Measurements from ENCODE around the gene HOXC12.
A peak's percentile ranks its signal among the peaks of the same experiment; 100 is the strongest.

HOXC12 gene

DNA sequence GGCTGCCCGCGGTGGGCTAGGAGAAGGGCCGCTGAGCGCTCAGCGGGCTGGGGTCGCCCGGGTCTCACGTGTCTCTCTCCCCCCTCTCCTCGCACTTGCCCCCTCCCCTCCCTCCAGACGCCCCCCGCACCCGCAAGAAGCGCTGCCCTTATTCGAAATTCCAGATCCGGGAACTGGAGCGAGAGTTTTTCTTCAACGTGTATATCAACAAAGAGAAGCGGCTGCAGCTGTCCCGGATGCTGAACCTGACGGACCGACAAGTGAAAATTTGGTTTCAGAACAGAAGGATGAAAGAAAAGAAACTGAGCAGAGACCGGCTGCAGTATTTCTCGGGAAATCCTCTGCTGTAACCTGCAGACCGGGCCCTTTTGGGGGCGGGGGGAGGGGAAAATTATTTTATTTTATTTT is 20.4 kb downstream of the HOXC12 start:
- H3K4me1 ChIP-seq (ENCODE audit: control insufficient read depth, insufficient read depth, low read length) = peaks cover 6% of the 10 kb centered on the region; the same call in 1 of the 2 replicates
- no peaks in the 10 kb centered on the region for H3K9me3 ChIP-seq (ENCODE audit: control insufficient read depth, insufficient read depth, low read depth, low read length)
- peaks cover 100% of the 10 kb centered on the region for H3K27me3 ChIP-seq (ENCODE audit: control insufficient read depth, insufficient read depth, low read length)
- H3K4me3 ChIP-seq (ENCODE audit: low read depth, low read length) = no peak overlapping the region
- H3K9ac ChIP-seq (ENCODE audit: low read length) = no peak overlapping the region
- H3K27ac ChIP-seq (ENCODE audit: low read depth, low read length) = no peak overlapping the region
- no peaks in the 10 kb centered on the region for H3K36me3 ChIP-seq (ENCODE audit: control insufficient read depth, insufficient read depth, low read length)

DNA sequence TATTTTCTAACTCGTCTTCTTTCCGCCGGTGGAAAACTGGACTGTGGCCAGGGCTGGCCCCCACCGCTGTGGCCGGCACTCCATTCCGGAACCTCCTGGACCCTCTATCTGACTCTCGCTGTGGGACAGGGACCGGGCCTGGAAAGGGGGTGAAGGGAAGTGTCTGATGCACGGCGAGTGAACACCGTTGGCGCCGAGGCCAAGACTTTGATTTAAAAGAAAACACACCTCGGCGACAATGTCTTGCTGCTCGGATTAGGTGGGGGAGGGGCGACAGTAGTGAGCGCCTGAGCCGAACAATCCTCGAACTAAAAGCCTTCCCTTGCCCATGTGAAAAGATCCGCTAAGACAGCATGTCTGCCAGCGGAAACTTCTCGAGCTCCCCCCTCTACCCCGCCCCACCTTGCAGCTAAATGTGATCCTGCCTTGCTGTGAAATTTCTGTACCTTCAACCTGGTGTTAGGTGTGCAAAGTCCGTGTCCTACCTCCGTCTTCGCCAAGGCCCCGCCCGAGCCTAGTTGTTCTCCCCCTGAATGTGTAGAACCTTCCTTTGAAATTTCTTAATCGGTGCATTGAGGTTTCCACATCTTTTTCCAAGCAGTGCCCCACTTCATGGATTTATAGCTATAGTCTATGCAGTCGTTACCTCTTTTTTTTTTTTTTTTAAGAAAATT is 20.9 kb downstream of the HOXC12 start:
- peaks cover 6% of the 10 kb centered on the region; the same call in 1 of the 2 replicates for H3K4me1 ChIP-seq (ENCODE audit: control insufficient read depth, insufficient read depth, low read length)
- peaks cover 100% of the 10 kb centered on the region for H3K27me3 ChIP-seq (ENCODE audit: control insufficient read depth, insufficient read depth, low read length)
- peak overlapping the region; percentile 29; the same call in 1 of the 2 replicates for H3K4me3 ChIP-seq (ENCODE audit: low read depth, low read length)
- H3K36me3 ChIP-seq (ENCODE audit: control insufficient read depth, insufficient read depth, low read length) = no peaks in the 10 kb centered on the region
- H3K9ac ChIP-seq (ENCODE audit: low read length) = no peak overlapping the region
- H3K9me3 ChIP-seq (ENCODE audit: control insufficient read depth, insufficient read depth, low read depth, low read length) = no peaks in the 10 kb centered on the region
- H3K27ac ChIP-seq (ENCODE audit: low read depth, low read length) = no peak overlapping the region

DNA sequence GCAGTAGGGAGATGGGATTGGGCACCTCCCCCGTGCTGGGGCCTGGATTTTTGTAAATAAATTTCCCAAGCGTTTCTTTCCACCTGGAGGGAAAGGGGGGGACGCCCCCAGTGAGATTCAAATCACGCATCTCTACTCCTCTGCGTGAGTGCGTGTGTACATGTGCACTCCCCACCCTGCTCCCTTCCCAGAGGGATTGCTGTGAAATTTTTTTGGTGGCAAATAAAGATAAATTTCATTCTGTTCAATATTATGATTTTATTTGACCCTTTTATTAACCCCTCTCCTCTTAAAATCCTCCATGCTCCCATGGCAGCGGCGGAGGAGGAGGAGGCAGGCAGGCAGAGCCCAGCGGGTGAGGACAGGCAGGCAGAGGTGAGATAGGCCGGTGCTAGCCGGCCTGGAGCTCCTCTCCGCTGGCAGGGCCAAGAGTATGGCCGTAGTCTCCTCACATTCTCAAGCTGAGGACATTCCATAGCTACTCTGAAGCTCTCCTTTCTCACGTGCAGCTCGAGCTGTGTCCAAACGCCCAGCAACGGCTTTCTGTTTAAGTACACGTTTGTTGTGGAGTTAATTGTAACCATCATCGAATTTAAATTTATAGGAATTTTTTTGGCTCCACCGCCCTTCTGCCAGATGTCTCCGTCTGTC is 21.6 kb downstream of the HOXC12 start:
- Histone ChIP-seq H3K27ac (ENCODE audit: low read depth, low read length) (no peak overlapping the region), H3K4me1 (ENCODE audit: control insufficient read depth, insufficient read depth, low read length) (peaks cover 6% of the 10 kb centered on the region; the same call in 1 of the 2 replicates), H3K9me3 (ENCODE audit: control insufficient read depth, insufficient read depth, low read depth, low read length) (no peaks in the 10 kb centered on the region), H3K27me3 (ENCODE audit: control insufficient read depth, insufficient read depth, low read length) (peaks cover 100% of the 10 kb centered on the region), H3K36me3 (ENCODE audit: control insufficient read depth, insufficient read depth, low read length) (no peaks in the 10 kb centered on the region), H3K9ac (ENCODE audit: low read length) (peak overlapping the region; percentile 46), H3K4me3 (ENCODE audit: low read depth, low read length) (no peak overlapping the region)

DNA sequence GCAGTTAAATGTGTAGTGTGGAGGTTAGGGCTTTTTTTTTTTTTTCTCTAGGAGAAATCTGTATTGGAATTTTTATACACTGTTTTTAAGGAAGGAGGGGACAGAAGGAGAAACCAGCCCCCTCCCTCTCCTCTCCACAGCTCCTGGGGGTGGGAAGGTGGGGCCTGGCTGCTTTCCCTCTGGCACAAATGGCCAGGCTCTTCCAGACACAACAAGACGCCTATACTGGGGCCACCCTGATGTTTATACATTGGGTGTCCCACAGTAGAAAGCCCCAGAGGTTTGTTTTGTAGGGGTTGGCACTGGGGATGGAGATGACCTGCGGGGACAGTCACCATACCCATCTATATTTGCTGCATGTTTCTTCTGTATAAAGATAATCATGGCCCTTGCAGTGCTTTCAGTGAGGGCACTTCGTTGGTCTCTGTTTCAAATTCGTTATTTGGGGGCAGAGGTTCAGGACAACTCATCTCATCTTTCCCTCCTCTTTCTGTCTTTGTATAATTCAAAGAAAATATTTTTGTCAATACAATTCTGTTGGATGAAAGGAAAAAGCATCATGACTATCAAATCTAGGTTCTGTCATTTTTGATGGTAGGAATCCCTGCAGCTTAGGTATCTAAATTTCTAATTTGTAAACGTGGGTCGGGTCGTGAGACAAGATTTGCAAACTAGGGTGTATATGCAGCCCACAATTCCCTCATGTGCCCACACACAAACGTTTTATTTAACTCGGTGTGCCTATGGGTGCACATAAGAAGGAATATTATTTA is 22.3 kb downstream of the HOXC12 start:
- no peaks in the 10 kb centered on the region for H3K9me3 ChIP-seq (ENCODE audit: control insufficient read depth, insufficient read depth, low read depth, low read length)
- no peaks in the 10 kb centered on the region for H3K36me3 ChIP-seq (ENCODE audit: control insufficient read depth, insufficient read depth, low read length)
- H3K27me3 ChIP-seq (ENCODE audit: control insufficient read depth, insufficient read depth, low read length) = peaks cover 100% of the 10 kb centered on the region
- no peak overlapping the region for H3K4me3 ChIP-seq (ENCODE audit: low read depth, low read length)
- H3K4me1 ChIP-seq (ENCODE audit: control insufficient read depth, insufficient read depth, low read length) = peaks cover 6% of the 10 kb centered on the region; the same call in 1 of the 2 replicates
- no peak overlapping the region for H3K27ac ChIP-seq (ENCODE audit: low read depth, low read length)
- H3K9ac ChIP-seq (ENCODE audit: low read length) = peak overlapping the region; percentile 26

DNA sequence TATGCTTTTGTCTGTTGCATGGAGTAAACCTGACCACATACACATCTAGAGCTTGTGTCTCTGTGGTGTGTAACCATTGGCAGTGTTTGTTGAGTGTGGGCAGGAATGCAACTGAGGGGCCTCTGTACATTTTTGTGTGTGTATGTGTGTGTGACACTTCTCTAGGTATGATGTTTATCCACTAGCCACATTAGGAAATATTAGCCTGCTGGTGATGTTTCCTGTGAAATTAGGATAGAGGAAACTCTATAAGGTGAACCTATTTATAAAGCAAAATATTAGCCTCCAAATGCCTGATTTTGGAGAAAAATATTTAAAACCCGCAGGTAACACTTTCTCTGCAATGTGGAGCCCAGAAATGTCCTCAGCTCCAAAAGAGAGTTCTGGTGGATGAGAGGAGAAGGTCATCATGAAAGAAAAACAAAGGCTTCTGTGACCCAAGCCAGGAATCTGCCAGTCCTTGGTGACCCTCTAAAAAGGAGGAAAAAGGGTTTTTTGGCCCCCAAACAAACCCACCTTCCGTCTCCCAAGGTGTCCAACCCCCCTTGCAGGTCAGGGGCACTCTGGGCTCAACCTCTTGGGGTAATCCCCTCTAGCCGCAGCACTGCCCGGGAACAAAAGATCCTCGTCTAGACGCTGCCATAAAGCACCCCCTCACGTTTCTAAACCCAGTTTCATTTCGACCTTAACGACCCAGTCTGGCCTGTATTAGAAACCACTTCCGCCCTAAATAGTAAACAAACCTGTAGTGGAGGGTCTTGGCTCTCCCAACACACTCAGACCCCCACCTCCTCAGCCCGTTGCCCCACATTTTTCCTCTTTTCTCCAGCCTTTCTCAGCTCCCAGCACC is 23.1 kb downstream of the HOXC12 start:
- Histone ChIP-seq H3K36me3 (ENCODE audit: control insufficient read depth, insufficient read depth, low read length) (no peaks in the 10 kb centered on the region), H3K9ac (ENCODE audit: low read length) (peak overlapping the region; percentile 26), H3K27ac (ENCODE audit: low read depth, low read length) (no peak overlapping the region), H3K4me1 (ENCODE audit: control insufficient read depth, insufficient read depth, low read length) (peaks cover 9% of the 10 kb centered on the region; the same call in 1 of the 2 replicates), H3K4me3 (ENCODE audit: low read depth, low read length) (no peak overlapping the region), H3K27me3 (ENCODE audit: control insufficient read depth, insufficient read depth, low read length) (peaks cover 100% of the 10 kb centered on the region), H3K9me3 (ENCODE audit: control insufficient read depth, insufficient read depth, low read depth, low read length) (no peaks in the 10 kb centered on the region)

DNA sequence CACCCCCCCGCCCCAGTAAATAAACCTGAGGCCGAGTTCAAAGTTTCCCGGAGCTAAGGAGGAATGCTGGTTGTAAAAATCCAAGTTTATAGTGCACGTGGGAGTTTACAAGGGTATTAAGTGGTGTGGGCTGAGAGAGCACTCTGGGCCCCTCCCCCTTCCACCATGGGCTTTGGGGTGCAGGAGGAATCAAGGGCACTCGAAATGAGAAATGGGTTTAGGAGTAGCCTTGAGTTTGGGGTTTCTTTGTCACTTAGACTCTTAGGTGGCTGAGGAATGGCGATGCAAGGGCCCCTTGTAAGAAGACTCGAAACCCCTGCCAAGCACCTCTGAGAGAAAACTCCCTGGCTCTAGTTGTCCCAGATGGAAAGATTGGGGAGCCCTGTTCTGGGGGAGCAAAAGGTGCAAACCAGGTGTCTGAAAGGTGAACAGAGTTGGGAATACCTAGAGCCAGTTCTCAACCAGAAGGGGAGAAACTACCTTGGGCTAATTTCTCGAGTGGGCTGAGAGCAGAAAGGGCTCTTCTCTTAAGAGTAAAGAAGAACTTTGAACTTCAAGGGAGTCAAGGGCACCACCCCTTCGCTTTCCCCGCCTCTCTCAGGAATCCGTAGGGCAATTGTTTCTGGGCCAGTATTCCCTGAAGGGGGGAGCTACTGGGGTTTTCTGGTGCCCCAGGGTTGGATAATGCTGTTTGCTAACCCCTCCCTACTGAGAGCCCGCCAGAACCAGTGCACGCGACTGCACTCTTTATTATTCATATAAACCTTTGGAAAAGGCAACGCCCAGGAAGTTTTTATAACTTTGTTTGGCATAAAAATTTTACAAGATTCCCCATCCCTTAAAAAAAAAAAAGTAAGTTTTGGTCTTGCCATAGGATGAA is 24.0 kb downstream of the HOXC12 start:
- Histone ChIP-seq H3K9ac (ENCODE audit: low read length) (peak overlapping the region; percentile 24), H3K4me3 (ENCODE audit: low read depth, low read length) (no peak overlapping the region), H3K9me3 (ENCODE audit: control insufficient read depth, insufficient read depth, low read depth, low read length) (no peaks in the 10 kb centered on the region), H3K4me1 (ENCODE audit: control insufficient read depth, insufficient read depth, low read length) (peaks cover 9% of the 10 kb centered on the region; the same call in 1 of the 2 replicates), H3K27ac (ENCODE audit: low read depth, low read length) (no peak overlapping the region), H3K27me3 (ENCODE audit: control insufficient read depth, insufficient read depth, low read length) (peaks cover 100% of the 10 kb centered on the region), H3K36me3 (ENCODE audit: control insufficient read depth, insufficient read depth, low read length) (no peaks in the 10 kb centered on the region)

DNA sequence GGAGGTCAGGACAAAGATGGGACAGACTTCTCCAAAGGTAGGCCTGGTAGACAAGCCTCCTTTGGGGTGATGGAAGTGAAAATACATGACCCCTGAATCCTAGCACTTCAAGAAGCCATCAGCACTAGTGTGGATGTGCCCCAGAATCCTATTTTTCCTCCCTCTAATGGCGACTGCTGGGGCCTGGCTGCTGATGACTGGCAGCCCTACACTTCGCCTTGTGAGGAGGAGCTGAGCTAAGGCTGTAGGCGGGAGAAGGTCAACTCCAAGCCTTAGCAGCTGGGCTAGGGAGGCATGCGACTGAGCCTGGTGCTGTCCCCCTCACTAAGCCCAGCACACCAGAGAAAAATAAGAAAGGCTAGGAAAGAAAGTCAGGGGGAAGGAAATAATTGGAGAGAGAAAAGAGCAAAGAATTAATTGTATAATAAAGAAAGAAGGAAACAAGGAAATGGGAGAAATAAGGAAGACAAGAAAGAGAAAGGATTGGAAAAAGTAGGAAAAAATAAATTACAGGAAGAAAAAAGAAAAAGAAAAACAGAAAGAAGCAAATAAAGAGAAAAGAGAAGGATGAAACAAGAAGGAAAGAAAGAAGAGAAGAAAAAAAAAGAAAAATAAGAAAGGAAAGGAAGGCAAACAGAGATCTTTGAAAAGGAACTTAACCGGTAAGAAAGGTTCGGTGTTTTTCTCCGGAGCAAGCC is 25.6 kb downstream of the HOXC12 start:
- peaks cover 2% of the 10 kb centered on the region; the same call in 1 of the 2 replicates for H3K9me3 ChIP-seq (ENCODE audit: control insufficient read depth, insufficient read depth, low read depth, low read length)
- no peak overlapping the region for H3K4me3 ChIP-seq (ENCODE audit: low read depth, low read length)
- no peak overlapping the region for H3K27ac ChIP-seq (ENCODE audit: low read depth, low read length)
- H3K27me3 ChIP-seq (ENCODE audit: control insufficient read depth, insufficient read depth, low read length) = peaks cover 100% of the 10 kb centered on the region
- no peaks in the 10 kb centered on the region for H3K36me3 ChIP-seq (ENCODE audit: control insufficient read depth, insufficient read depth, low read length)
- peaks cover 9% of the 10 kb centered on the region; the same call in 1 of the 2 replicates for H3K4me1 ChIP-seq (ENCODE audit: control insufficient read depth, insufficient read depth, low read length)
- no peak overlapping the region for H3K9ac ChIP-seq (ENCODE audit: low read length)

GRCh38 chr12:53980802-53981496 is 26.2 kb downstream of the HOXC12 start:
- H3K4me1 ChIP-seq (ENCODE audit: control insufficient read depth, insufficient read depth, low read length) = 0 out of 2 replicates have a peak, but pooled peaks cover 3% of the 10 kb centered on the region
- peaks cover 100% of the 10 kb centered on the region for H3K27me3 ChIP-seq (ENCODE audit: control insufficient read depth, insufficient read depth, low read length)
- H3K36me3 ChIP-seq (ENCODE audit: control insufficient read depth, insufficient read depth, low read length) = no peaks in the 10 kb centered on the region
- H3K27ac ChIP-seq (ENCODE audit: low read depth, low read length) = no peak overlapping the region
- no peak overlapping the region for H3K4me3 ChIP-seq (ENCODE audit: low read depth, low read length)
- H3K9ac ChIP-seq (ENCODE audit: low read length) = peak overlapping the region; percentile 37
- peaks cover 6% of the 10 kb centered on the region; the same call in 1 of the 2 replicates for H3K9me3 ChIP-seq (ENCODE audit: control insufficient read depth, insufficient read depth, low read depth, low read length)

All from HUES6 (cell line).